Dedifferentiated amniotic fluid mesenchymal stem cell (primary cell): ENCODE results near the gene SYS1.

Source experiments
- DNase-seq: peaks from one replicate; pipeline ENCODE4 v3.0.0-alpha.2; 2016; ENCODE audit errors: extremely low spot score

The SYS1 gene

DNA sequence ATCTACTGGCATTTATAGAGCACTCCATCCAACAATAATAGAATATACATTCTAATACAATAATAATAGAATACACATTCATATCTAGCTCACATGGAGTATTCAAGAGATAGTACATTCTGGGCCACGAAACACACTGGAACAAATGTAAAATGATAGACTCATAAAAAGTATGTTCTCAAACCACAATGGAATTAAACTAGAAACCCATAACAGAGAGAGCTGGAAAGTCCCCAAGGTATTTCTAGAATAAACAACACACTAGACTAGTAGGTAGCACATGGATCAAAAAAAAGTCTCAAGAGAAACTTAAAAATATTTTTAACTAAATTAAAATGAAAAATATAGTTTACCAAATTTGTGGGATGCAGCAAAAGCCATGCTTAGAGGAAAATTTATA lies 24.3 kb downstream of the SYS1 start:
- DNase-seq, result no peak

- DNase-seq, result no peak
Measured at GRCh38 chr20:45390931-45391330, 28.0 kb downstream of the SYS1 start.

- no peak for DNase-seq
Measured at GRCh38 chr20:45391559-45391958, 28.6 kb downstream of the SYS1 start.

DNA sequence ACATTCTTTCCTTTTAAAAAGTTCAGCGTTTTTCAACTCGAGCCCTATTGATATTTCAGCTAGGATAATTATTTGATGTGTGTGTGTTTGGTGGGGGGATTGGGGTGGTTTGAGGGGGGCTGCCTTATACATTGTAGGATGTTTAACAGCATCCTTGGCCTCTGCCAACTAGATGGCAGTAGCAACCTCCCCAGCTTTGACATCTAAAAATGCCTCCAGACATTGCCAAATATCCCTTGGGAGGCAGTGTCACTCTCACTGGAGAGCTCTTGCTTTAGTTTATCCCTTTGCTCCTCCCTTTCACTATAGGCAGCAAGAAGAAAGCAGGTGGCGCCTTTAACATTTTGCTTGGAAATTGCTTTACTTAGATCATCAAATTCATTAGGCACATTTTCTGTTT lies 29.8 kb downstream of the SYS1 start:
- DNase-seq, result no peak

DNA sequence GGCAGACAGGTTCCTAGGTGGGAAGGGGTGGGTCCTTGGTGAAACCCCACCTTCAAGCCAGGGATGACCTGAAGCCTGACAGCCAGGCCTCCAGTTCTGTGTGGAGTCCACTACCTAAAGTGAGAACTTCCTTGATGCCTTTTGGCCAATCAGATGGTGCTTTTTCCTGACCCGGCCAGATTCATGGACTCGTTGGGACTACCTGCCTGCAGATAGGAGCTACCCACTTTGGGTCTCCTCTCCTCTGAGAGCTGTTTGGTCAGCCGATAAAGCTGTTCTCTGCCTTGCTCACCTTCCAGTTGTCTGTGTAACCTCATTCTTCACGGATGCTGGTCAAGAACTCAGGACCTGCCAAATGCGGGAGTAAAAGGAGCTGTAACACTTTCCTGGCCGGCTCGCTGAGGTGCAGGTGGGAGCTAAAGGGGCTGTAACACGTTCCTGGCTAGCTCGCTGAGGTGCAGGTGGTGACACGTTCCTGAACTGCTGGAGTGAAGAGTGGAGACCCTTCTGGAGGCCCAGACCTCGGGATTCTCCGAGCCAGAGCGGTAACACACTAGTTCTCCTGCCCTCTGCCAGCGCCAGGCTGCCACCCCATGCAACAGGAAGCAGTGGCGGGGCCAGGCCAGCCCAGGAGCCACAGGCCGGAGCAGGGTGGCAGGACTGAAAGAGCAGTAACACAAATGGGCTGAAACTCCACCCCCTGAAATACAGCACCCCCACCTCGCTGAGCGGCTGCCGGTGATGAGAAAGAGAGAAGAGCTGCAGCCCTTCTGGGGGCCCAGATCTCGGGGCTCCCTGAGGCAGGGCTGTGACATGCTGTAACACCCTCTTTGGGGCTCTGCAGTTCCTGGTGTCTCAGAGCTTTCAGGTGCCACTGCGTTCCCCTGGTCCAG lies 31.5 kb downstream of the SYS1 start:
- no peak for DNase-seq

DNA sequence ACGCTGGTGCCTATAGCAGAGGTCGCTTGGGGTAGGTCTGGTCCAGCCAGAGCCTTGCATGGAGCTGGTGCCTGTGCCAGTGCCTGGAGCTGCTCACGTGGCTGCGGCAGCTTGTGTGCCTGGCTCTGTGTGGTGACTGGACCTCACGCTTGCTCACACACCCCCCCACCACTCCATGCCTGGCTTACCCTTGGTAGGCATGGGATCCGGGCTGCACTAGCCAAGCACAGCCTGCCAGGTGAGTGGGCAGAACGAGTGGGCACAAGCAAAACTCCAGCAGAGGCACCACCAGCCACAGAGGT lies 32.1 kb downstream of the SYS1 start:
- DNase-seq, result no peak

DNA sequence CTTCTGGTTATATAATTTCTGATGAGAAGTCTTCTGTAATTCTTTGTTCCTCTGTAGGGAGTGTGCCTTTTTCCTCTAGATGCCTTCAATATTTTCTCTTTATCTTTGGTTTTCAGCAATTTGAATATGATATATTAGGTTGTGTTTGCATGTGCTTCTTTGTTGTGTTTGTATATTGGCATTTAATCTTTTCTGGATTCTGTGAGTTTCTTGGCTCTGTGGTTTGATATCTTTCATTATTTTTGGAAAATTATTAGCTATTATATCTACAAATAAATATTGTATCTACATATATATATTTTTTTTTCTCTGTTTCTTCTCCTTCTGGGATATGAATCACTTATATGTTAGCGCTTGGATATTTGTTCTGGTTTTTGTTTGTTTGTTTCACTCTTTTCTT lies 36.1 kb downstream of the SYS1 start:
- no peak for DNase-seq

DNA sequence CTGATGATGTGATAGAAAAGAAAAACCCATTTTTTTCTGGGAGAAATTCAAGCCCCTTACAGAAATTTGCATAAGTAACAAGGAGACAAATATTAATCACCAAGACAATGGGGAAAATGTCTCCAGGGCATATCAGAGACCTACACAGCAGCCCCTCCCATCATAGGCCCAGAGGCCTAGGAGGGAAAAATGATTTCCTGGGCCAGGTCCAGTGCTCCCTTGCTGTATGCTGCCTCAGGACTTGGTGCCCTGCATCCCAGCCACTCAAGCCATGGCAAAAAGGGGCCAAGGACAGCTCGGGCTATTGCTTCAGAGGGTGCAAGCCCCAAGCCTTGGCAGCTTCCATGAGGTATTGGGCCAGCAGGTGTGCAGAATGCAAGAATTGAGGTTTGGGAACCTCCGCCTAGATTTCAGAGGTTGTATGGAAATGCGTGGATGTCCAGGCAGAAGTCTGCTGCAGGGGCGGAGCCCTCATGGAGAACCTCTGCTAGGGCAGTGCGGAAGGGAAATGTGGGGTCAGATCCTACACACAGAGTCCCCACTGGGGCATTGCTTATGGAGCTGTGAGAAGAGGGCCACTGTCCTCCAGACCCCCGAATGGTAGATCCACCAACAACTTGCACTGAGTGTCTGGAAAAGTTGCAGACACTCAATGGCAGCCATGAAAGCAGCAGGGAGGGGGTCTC lies 37.5 kb downstream of the SYS1 start:
- no peak for DNase-seq

DNA sequence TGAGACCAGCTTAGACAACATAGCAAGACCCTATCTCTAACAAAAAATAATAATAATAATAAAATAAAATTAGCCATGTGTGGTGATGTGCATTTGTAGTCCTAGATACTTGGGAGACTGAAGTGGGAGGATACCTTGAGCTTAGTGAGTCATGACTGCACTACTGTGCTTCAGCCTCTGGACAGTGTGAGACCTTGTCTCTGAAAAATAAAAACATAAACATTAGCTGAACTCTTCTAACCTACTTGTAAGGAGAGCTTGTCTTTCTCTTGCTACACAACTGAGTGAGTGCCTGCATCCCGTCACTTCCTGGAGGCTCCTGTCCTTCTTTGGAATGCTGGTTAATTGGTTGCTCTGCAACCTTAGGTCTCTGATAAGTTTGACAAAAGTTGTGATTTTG lies 40.0 kb downstream of the SYS1 start:
- no peak for DNase-seq

- no peak for DNase-seq
Measured at GRCh38 chr20:45404438-45404837, 41.5 kb downstream of the SYS1 start.

DNA sequence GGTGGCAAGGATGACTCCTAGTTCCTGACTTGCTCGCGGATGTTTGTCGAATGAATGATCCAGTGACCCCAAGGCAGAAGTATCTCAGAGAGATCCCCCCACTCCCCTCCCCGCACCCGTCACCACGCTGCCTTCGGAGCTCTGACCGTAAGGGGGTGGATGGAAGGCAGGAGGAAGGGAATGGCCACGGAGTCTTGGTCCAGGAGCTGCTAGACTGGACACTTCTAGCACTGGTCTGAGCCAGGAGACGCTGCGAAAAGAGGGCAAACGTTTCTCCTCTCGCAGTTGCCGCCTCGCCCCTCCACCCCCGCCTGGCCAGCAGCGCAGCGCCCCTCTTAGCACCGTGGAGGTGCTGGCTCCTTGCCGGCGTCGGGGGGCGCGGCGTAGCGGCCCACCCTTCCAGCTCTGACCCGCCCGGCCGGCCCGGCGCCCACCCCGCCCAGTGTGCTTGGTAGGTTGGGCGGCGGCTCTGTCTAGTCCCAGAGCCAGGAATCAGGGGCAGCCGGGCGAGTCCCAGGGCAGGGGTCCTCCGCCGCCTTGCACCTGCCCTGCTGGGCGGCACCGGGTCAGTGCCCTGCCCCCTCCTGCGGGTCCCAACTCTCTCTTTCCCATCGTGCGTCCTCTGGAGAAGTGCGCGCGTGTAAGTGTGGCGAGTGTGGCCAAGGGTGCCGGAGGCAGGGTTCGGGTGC lies 42.8 kb downstream of the SYS1 start:
- DNase-seq, result no peak

DNA sequence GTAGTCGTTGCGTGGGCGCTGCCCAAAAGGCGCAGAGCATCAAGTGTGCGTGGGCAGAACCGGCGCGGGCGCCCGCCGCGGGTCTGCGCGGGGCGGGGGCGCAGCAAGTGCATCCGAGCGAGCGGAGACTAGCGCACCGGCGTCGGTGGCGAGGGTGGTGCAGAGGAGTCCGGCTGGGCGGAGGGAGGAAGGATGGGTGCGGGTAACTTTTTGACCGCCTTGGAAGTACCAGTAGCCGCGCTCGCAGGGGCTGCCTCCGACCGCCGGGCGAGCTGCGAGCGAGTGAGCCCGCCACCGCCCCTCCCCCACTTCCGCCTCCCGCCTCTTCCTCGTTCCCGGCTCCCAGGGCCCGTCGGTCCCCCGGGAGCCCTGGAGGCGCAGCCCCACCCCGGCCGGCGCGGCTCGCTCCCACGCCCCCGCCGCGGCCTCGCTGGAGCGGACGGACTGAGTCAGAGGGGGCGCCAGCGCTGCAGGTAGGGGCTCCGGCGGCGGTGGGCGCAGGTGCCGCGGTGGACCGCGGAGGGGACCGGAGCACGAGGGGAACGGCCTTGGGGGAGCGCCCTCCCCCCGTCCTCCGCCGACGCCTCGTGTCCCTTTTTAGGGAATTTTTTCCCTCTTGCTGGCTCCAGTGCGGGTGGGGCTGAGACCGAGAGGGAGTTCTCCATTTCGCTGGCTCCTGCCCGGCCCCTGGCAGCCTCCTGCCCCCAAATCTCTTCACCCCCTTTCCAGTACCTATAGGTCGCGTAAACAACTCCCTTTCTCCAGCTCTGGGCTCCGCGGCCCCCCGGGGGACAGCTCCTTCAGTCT lies 43.5 kb downstream of the SYS1 start:
- DNase-seq, result no peak

- DNase-seq, result no peak
Measured at GRCh38 chr20:45407067-45407745, 44.2 kb downstream of the SYS1 start.

GRCh38 chr20:45407783-45408645 lies 45.1 kb downstream of the SYS1 start, which contains the start of gene DBNDD2:
Gene DBNDD2 (plus strand): TSS chr20:45408289. CDS start chr20:45408468, 179 bp downstream.
- DNase-seq, result no peak

- DNase-seq, result no peak
Measured at GRCh38 chr20:45408646-45409213, 45.8 kb downstream of the SYS1 start.

- DNase-seq, result no peak
Measured at GRCh38 chr20:45409521-45410272, 46.7 kb downstream of the SYS1 start.

DNA sequence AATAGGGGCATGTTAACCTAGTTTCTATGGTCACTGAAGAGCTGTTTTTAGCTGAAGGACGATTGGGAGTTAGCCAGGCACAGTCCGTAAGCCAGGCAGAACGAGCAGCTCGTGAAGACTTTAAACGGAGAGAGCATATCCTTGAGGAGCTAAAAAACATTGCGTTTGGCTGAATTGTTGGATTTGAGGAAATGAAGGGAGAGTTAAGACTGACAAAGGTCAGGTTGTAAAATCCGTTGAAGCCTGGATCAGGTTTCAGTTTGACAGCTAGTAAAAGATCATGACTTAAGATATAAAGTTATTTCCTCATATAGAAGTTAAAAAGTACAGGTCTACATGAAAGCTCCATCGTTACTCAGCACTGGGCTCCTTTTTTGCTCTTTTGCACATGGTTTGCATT lies 47.9 kb downstream of the SYS1 start:
- DNase-seq, result no peak

- no peak for DNase-seq
Measured at GRCh38 chr20:45412653-45413052, 49.7 kb downstream of the SYS1 start.

GRCh38 chr20:45413479-45413878 lies 50.5 kb downstream of the SYS1 start:
- DNase-seq, result no peak
